ENCODE results near the gene EVI5L.

Gene EVI5L

DNA sequence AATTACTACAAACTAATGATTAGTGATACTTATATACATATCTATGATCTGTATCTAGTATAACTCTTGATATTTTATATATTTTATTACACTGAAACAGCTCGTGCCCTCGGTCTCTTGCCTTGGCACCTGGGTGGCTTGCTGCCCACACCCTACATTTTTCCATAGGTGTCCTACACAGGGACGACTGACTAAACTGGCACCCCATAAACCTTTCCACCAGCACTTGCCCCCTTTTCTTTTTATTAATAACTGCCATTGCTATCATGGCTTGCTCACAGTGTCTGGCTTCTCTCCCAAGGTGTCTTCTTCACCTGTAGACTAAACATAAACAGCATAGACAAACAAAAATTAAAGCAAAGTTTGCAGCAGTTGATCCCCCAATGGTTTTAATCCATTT is 36.5 kb upstream of the EVI5L start:
- Histone ChIP-seq H3K9me3 (no peaks in the 10 kb centered on the region; the same call in 1 of the 2 replicates), H3K36me3 (no peaks in the 10 kb centered on the region), H3K4me1 (no peaks in the 10 kb centered on the region), H3K4me3 (ENCODE audit: low read depth, low read length) (no peak overlapping the region), H3K27me3 (peaks cover 42% of the 10 kb centered on the region)
- no peak for DNase-seq
- TF ChIP-seq CTCF (IDR thresholded peaks at IDR 0.05; ENCODE audit: low read depth, low read length), result no peak

DNA sequence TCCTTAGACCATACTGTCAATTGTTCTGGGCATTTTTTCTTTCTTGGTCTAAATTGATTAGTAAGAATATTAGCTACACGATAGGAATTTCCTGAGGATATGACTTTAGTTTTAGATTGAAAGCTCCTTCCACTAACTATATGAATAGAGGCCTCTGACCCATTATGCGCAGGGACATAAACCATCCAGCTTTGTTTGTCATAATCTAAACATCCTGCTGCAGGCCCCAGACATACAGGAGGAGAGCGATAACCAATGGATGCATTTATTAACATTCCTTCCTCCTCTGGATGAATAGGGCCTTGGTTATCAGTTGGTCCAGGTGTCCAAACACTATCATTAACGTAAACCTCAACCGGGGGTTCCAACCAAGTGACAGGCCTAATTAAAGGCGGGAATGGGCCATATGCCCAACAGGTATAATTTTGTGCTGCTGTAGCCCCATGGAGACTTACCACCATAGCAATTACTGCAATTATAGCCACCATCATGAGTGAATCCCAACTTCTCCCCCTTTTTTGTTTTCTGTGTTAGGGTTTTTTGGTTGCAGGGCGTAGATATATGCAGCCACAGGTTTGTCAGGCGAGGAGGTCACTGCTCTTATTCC is 34.4 kb upstream of the EVI5L start:
- no peak overlapping the region for H3K4me3 ChIP-seq (ENCODE audit: low read depth, low read length)
- H3K9me3 ChIP-seq, result no peaks in the 10 kb centered on the region; the same call in 1 of the 2 replicates
- no peaks in the 10 kb centered on the region for H3K36me3 ChIP-seq
- TF ChIP-seq CTCF (IDR thresholded peaks at IDR 0.05; ENCODE audit: low read depth, low read length), result no peak
- H3K27me3 ChIP-seq, result peaks cover 55% of the 10 kb centered on the region
- DNase-seq, result no peak
- H3K4me1 ChIP-seq, result no peaks in the 10 kb centered on the region

- Histone ChIP-seq H3K4me3 (ENCODE audit: low read depth, low read length) (no peak overlapping the region), H3K27me3 (peaks cover 55% of the 10 kb centered on the region), H3K4me1 (no peaks in the 10 kb centered on the region), H3K36me3 (no peaks in the 10 kb centered on the region), H3K9me3 (no peaks in the 10 kb centered on the region)
- DNase-seq, result peak; percentile 73
- peak; percentile 67 for TF ChIP-seq CTCF (IDR thresholded peaks at IDR 0.05; ENCODE audit: low read depth, low read length)
These were observed 30.2 kb upstream of the EVI5L start for GRCh38 chr19:7799640-7800355.

DNA sequence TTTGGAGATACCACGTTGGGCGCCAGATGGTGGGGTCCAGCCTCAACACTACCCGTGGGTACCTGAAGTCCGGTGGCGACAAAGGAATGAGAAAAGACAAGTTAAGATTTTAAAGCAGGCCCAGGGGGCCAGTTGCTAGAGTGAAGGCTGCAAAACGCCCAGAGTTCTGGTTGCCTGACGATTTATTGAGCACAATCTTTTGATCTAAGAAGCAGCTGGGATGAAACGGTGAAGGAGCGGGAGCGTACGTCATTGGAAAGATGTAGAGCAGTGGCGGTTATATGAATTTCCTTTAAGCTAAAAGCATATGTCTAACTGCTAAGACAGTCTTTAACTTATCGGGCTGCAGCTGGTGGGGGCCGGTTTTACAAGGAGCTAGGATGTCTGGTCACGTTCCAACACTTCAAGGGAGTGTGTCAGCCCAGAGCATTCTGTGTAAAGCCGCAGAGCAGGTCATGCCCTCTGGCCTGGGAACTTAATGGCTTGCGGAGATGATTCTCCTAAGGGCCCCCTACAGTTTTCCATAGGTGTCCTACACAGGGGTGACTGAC is 28.9 kb upstream of the EVI5L start:
- Histone ChIP-seq H3K4me1 (no peaks in the 10 kb centered on the region), H3K9me3 (no peaks in the 10 kb centered on the region), H3K36me3 (no peaks in the 10 kb centered on the region), H3K27me3 (peaks cover 57% of the 10 kb centered on the region), H3K4me3 (ENCODE audit: low read depth, low read length) (no peak overlapping the region)
- DNase-seq, result no peak
- TF ChIP-seq CTCF (IDR thresholded peaks at IDR 0.05; ENCODE audit: low read depth, low read length), result no peak

DNA sequence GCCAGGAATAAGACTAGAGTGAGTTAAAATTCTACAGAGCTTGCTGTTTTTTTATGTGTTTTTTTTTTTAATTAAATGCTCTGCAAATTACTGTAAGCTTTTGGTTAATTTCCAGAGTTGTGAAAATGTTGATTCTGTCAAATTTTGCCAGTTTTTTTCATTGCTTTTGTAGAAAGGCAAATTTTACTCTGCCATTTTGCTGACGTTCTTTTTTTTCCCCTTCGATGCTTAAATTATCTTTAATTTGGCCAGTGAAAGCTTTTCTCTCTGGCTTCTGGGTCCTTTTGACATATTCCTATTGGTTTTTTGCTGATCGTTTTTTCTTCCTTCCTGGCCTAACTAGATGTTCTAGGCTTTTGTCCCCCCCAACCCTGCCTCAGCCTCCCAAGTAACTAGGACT is 23.8 kb upstream of the EVI5L start:
- H3K4me1 ChIP-seq, result no peaks in the 10 kb centered on the region
- DNase-seq, result no peak
- no peak for TF ChIP-seq CTCF (IDR thresholded peaks at IDR 0.05; ENCODE audit: low read depth, low read length)
- no peaks in the 10 kb centered on the region for H3K36me3 ChIP-seq
- peaks cover 27% of the 10 kb centered on the region for H3K27me3 ChIP-seq
- H3K9me3 ChIP-seq, result no peaks in the 10 kb centered on the region; the same call in 1 of the 2 replicates
- no peak overlapping the region for H3K4me3 ChIP-seq (ENCODE audit: low read depth, low read length)

DNA sequence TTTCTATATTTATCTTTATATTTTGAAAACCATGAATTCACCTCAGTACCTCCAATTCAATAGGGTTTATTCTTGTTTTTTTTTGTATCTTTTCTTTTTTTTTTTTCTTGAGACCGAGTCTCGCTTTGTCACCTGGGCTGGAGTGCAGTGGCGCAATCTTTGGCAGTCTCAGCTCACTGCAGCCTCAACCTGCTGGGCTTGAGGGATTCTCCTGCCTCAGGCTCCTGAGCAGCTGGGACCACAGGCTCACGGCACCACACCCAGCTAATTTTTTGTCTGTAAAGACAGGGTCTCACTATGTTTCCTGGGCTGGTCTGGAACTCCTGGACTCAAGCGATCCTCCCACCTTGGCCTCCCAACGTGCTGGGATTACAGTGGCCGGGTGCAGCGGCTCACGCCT is 23.1 kb upstream of the EVI5L start:
- peaks cover 27% of the 10 kb centered on the region for H3K27me3 ChIP-seq
- DNase-seq, result no peak
- no peak for TF ChIP-seq CTCF (IDR thresholded peaks at IDR 0.05; ENCODE audit: low read depth, low read length)
- no peaks in the 10 kb centered on the region for H3K36me3 ChIP-seq
- no peaks in the 10 kb centered on the region for H3K4me1 ChIP-seq
- no peaks in the 10 kb centered on the region; the same call in 1 of the 2 replicates for H3K9me3 ChIP-seq
- no peak overlapping the region for H3K4me3 ChIP-seq (ENCODE audit: low read depth, low read length)
